Forelimb muscle (tissue), 1 donor: ENCODE results near the gene GNG11. TPM values are rescaled to one million over a fixed set of nuclear protein-coding genes. Genes with fewer than 3 reads are reported as not detected.

Experiments used
- DNase-seq: peaks from one replicate; pipeline ENCODE4 v3.0.0-alpha.2; 2013; ENCODE audit warnings: low read depth
- polyA plus RNA-seq: library from polyadenylated mRNA; unstranded; fragments of 120-200 nt; gene quantifications from one replicate; pipeline ENCODE4 v1.2.1, GENCODE V29; 2013; ENCODE audit not compliant: insufficient read length

The GNG11 gene
- polyA plus RNA-seq, 1 donor = 21.8 TPM

DNA sequence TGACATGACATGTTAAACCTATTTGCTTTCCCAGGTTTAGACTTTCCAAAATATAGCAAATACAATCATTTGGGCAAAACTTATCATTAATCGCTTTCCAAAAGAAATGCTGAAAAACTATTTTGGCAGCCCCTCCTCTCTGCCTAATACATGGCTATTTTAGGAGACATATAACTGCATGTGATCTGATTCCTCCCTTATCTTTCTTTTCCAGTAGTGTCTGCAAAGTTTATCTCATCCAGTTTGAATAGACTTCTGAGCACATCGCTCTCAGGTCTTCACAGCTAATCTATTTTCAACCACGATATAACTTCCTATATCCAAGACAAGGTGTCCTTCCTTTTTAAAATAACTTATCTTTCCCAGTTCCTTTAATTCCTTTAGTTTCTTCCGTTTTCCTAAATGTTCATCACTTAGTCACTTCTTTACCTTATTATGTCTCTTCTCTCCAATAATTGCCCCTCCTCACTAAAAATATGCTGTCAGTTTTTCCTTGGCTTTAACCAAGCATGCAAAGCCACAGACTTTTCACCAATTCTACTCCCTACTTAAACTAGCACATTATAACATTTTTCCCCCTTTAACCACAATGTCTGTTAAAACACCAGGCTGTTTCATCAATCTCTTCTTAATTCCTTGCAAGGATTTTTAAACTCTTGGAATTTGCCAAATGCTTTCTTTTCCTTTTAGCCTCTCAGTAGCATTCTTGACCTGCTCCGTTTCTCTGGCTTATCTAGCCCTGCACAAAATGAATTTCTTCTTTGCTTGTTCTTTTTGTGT, 24.4 kb downstream of the GNG11 start:
- DNase-seq = no peak

GRCh38 chr7:93948106-93948505, 26.6 kb downstream of the GNG11 start:
- no peak for DNase-seq

- no peak for DNase-seq
Measured at GRCh38 chr7:93948873-93949272, 27.3 kb downstream of the GNG11 start.

GRCh38 chr7:93949423-93949822, 27.9 kb downstream of the GNG11 start:
- no peak for DNase-seq

- no peak for DNase-seq
Measured at GRCh38 chr7:93955304-93955703, 33.8 kb downstream of the GNG11 start.

DNA sequence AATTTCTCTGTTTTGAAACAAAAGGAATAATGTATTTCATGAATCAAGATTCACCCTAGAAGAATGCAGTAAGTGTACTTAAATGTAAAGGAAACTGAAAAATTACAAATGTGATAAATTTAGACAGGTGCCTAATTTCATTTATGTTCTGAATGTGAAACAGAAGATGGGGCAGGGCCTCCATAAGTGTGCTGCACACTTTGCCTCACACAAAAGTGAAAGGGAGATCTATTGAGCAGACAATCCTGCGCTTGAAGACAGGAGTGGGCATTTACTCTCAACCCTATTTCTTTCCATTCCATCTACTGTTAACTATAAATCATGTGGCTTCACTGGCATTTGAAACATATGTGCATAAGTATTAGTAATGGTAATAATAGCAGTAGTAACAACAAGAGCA, 36.2 kb downstream of the GNG11 start:
- no peak for DNase-seq

DNA sequence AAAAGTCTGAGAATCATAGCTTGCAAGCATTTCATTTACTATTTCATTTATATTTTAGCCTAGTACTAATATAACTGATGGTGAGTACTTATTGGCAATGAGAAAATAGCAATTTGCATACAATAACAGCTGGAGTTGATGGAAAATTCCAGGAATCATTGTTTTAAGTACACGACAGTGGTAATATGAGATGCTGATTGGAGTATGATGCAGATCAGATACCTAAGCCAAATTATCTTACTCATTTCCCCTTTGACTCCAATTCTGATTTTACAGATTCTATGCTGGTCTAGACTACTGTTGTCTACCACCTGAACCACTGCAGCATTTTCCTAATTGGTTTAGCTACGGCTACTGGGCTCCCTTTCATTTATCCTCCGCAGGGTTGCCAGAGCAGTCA, 36.7 kb downstream of the GNG11 start:
- DNase-seq = no peak

GRCh38 chr7:93958651-93959050, 37.1 kb downstream of the GNG11 start:
- no peak for DNase-seq

GRCh38 chr7:93960986-93961385, 39.5 kb downstream of the GNG11 start:
- no peak for DNase-seq

DNA sequence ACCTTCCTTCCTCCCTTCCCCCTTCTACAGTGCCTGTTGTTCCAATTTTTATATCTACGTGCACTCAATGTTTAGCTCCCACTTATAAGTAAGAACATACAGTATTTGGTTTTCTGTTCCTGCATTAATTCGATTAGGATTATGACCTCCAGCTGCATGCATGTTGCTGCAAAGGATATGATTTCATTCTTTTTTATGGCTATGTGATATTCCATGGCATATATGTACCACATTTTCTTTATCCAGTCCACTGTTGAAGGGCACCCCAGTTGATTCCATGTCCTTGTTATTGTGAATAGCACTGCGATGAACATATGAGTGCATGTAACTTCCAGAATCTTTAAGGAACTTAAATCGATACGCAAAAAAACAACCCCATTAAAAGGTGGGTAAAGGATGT, 42.7 kb downstream of the GNG11 start:
- no peak for DNase-seq

- no peak for DNase-seq
Measured at GRCh38 chr7:93964813-93965212, 43.3 kb downstream of the GNG11 start.

DNA sequence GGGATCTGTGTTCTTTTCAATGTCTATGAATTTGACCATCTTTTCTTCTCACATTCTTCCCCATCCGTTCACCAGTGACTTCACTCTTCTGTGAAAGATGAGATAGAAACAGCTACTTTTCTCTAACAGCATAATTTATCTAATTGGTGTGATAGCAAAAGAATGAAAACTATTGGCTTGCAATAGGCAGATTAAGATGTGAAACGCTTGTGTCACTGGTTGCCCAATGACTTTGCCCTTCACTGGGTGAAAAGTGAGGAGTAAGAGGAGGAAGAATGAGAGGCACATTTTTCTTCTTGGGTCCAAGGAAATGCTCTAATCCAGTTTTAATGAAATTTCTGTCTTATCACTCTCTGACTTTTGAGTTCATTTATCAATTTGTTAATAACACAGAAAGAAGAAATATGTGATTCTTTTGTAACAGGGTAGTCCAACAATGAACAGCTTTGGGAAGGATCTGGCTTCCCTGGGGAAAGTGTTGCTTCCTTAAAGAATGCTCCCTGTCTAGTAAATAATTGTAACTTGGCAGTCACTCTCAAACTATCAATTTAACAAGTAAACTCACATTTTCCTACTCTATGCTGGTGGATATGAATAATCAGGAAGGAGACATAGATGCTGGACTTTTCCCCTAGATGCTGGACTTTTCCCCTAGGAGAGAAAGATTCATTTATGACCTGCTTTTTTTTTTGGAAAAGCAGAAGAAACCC, 47.5 kb downstream of the GNG11 start:
- DNase-seq = peak; percentile 11

DNA sequence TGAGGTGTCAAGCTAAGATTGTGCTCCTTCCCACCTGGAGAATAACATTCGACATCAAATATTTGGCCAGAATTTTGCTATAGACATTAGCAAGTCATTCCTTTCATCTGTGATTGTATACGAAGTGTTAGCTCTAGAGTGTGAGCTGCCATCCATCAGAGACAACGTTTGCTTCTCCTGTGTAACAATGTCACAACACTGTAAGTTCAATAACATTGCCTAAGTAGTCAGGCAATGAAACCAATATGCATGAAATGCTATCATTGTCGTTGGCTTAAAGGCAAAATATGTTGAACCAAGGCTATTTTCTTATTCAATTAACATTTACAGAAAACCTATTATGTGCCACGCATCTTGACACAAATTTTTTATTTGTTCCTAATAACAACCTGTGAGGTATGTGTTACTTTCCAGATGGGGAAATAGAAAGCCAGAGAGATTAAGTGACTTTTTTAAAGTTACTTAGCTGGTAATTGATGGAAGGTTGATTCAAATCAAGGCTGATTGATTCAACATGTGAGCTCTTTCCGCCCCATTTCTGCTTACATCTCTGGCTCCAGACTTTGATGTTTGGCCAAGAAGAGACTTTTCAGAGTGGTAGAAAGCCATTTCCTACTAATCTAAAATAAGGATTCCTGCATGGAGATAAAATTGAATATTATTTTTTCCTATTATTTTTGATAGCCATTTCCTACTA, 50.6 kb downstream of the GNG11 start:
- no peak for DNase-seq

- DNase-seq = no peak
Measured at GRCh38 chr7:93973134-93973533, 51.6 kb downstream of the GNG11 start.

DNA sequence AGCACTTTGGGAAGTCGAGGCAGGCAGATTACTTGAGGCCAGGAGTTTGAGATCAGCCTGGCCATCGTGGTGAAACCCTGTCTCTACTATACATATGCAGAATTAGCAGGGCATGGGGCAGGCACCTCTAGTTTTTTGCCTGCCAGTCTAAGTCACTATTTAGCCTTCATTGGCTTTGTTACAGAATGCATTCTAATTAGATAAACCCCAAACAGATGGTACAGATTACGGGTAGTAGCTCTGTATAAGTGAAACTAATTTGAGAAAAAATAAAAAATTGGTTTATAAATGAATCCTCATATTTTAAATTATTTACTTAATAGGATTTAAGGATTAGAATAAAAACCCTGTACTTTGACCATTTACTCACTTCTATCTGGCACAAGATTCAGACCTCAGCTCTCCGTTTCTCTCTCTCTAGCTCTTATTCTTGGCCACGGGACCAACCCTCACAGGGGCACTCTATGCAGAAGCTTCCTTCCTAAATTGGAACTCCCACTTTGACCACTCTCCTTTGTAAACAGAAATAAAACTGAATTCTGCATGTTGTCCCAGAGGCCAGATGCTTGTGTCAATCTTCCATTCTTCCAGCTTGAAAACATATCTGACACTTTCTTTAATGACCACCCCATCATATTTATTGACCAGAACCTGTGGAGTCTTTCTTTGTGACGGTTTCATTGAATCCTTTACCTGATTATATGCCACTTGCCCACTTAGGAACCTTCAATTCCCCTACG, 55.8 kb downstream of the GNG11 start:
- no peak for DNase-seq

Other genes with a start within 250 kb of the GNG11 start
- 1.6 TPM for gene TFPI2, start 31.0 kb upstream of the GNG11 start, polyA plus RNA-seq
- not detected for gene GNGT1, start 15.2 kb upstream of the GNG11 start, polyA plus RNA-seq
- gene BET1, start 82.6 kb downstream of the GNG11 start, polyA plus RNA-seq = 22.4 TPM